Fibroblast of skin of scalp (primary cell): ENCODE measurements around the gene HEPH.
"Not testable (repeated sequence)": the region's sequence is repeated elsewhere in the genome, so short reads cannot be mapped to it uniquely, and the experiment has no call there.

Source experiments
- DNase-seq: peaks from one replicate; pipeline ENCODE4 v3.0.0-alpha.2; 2013

Gene HEPH

GRCh38 chrX:66232296-66232695 lies 68.2 kb downstream of the HEPH start:
- DNase-seq = no peak

- DNase-seq = no peak
These were observed 69.2 kb downstream of the HEPH start for GRCh38 chrX:66233209-66233608.

- not testable (repeated sequence) for DNase-seq
These were observed 69.9 kb downstream of the HEPH start for GRCh38 chrX:66233904-66234303.

- no peak for DNase-seq
These were observed 91.4 kb downstream of the HEPH start for GRCh38 chrX:66255359-66255967.

GRCh38 chrX:66262807-66263206 lies 98.8 kb downstream of the HEPH start:
- no peak for DNase-seq
